Trophoblast cell (in vitro differentiated cells and primary cell): Measurements from ENCODE around the gene SSH2.

Experiments
- DNase-seq, 2 donors: peaks; one replicate each; pipeline ENCODE4 v3.0.0-alpha.2; 2016
- H2AFZ ChIP-seq: 2 replicates; pipeline ENCODE4 v1.6.1; 2013; ENCODE audit warnings: low read length, moderate library complexity, mild to moderate bottlenecking; ENCODE audit not compliant: insufficient read depth, poor library complexity
- H2AK5ac ChIP-seq: 2 replicates; pipeline ENCODE4 v1.6.1; 2013; ENCODE audit warnings: mild to moderate bottlenecking, low read length
- H2BK120ac ChIP-seq: 2 replicates; pipeline ENCODE4 v1.6.1; 2013; ENCODE audit warnings: low read length, mild to moderate bottlenecking, moderate library complexity; ENCODE audit not compliant: insufficient read depth, poor library complexity
- H2BK12ac ChIP-seq: 2 replicates; pipeline ENCODE4 v1.6.1; 2013; ENCODE audit warnings: mild to moderate bottlenecking, low read length, moderate library complexity
- H2BK5ac ChIP-seq: 2 replicates; pipeline ENCODE4 v1.6.1; 2013; ENCODE audit warnings: low read length, low read depth, moderate library complexity, mild to moderate bottlenecking; ENCODE audit not compliant: poor library complexity
- H3K14ac ChIP-seq: 2 replicates; pipeline ENCODE4 v1.6.1; 2013; ENCODE audit warnings: mild to moderate bottlenecking, low read length
- H3K18ac ChIP-seq: 2 replicates; pipeline ENCODE4 v1.6.1; 2013; ENCODE audit warnings: mild to moderate bottlenecking, low read length
- H3K23ac ChIP-seq: 2 replicates; pipeline ENCODE4 v1.6.1; 2013; ENCODE audit warnings: low read length
- H3K27ac ChIP-seq: 2 replicates; pipeline ENCODE4 v1.5.1; 2013; ENCODE audit warnings: low read depth, mild to moderate bottlenecking, inconsistent platforms, low read length, moderate library complexity
- H3K27me3 ChIP-seq: 2 replicates; pipeline ENCODE4 v1.6.1; 2013; ENCODE audit warnings: inconsistent platforms, mild to moderate bottlenecking, low read length, moderate library complexity; ENCODE audit not compliant: insufficient read depth
- H3K36me3 ChIP-seq, 2 experiments: 1 replicate in 1 of 2; 2 replicates in 1 of 2; pipeline ENCODE4 v1.6.1; 2013; ENCODE audit warnings: low read length in 2 of 2, mild to moderate bottlenecking in 2 of 2, moderate library complexity in 1 of 2; ENCODE audit not compliant: insufficient read depth in 2 of 2, control insufficient read depth in 1 of 2
- H3K4ac ChIP-seq: 2 replicates; pipeline ENCODE4 v1.6.1; 2013; ENCODE audit warnings: low read depth, mild to moderate bottlenecking, low read length, moderate library complexity
- H3K4me1 ChIP-seq, 2 experiments: 1 replicate in 1 of 2; 2 replicates in 1 of 2; pipeline ENCODE4 v1.6.1; 2013; ENCODE audit warnings: low read length in 2 of 2, mild to moderate bottlenecking in 2 of 2, moderate library complexity in 1 of 2; ENCODE audit not compliant: insufficient read depth in 2 of 2, control insufficient read depth in 1 of 2
- H3K4me2 ChIP-seq: 2 replicates; pipeline ENCODE4 v1.6.1; 2013; ENCODE audit warnings: inconsistent platforms, mild to moderate bottlenecking, low read length, moderate library complexity
- H3K4me3 ChIP-seq: 2 replicates; pipeline ENCODE4 v1.5.1; 2013; ENCODE audit warnings: mild to moderate bottlenecking, low read depth, low read length, inconsistent platforms
- H3K79me1 ChIP-seq: one replicate; pipeline ENCODE4 v1.6.1; 2013; ENCODE audit warnings: low read length
- H3K79me2 ChIP-seq: 2 replicates; pipeline ENCODE4 v1.6.1; 2013; ENCODE audit warnings: low read length, mild to moderate bottlenecking; ENCODE audit not compliant: control insufficient read depth, insufficient read depth, poor library complexity
- H3K9ac ChIP-seq: 2 replicates; pipeline ENCODE4 v1.6.1; 2013; ENCODE audit warnings: mild to moderate bottlenecking, low read length
- H3K9me3 ChIP-seq: 2 replicates; pipeline ENCODE4 v1.6.1; 2013; ENCODE audit warnings: low read depth, mild to moderate bottlenecking, control low read depth, inconsistent platforms, low read length; ENCODE audit not compliant: insufficient read depth
- H4K12ac ChIP-seq: 2 replicates; pipeline ENCODE4 v1.6.1; 2013; ENCODE audit warnings: low read depth, mild to moderate bottlenecking, low read length, moderate library complexity
- H4K8ac ChIP-seq: 2 replicates; pipeline ENCODE4 v1.6.1; 2013; ENCODE audit warnings: low read depth, mild to moderate bottlenecking, low read length, moderate library complexity
- H4K91ac ChIP-seq: one replicate; pipeline ENCODE4 v1.6.1; 2013; ENCODE audit warnings: low read depth, mild to moderate bottlenecking, low read length, moderate library complexity
- WGBS: extraction: QIAGEN DNeasy Blood & Tissue Kit; methylation state at CpG from one replicate; pipeline ENCODE4 v1.1.7; 2013; ENCODE audit warnings: missing lambda C conversion rate; ENCODE audit not compliant: insufficient read length, insufficient coverage; ENCODE audit errors: extremely low coverage; 5-methylcytosine and 5-hydroxymethylcytosine counted together

Gene SSH2

GRCh38 chr17:29615492-29616299 is 314.3 kb downstream of the SSH2 start:
- H3K27me3 ChIP-seq = peaks cover 16% of the 10 kb centered on the region
- no peak overlapping the region for H2BK5ac ChIP-seq

GRCh38 chr17:29615048-29615385 is 315.0 kb downstream of the SSH2 start:
- Histone ChIP-seq H3K9ac (no peak overlapping the region), H3K4ac (no peak overlapping the region), H3K79me2 (no peaks in the 10 kb centered on the region), H3K4me3 (no peak overlapping the region), H2AK5ac (no peak overlapping the region), H3K27me3 (peaks cover 16% of the 10 kb centered on the region), H2BK5ac (no peak overlapping the region), H3K4me2 (peak overlapping the region; percentile 77), H4K8ac (no peak overlapping the region), H3K18ac (no peak overlapping the region), H3K36me3 (no peaks in the 10 kb centered on the region), H2AFZ (no peak overlapping the region), H3K9me3 (peaks cover 16% of the 10 kb centered on the region), H4K12ac (no peak overlapping the region), H3K27ac (no peak overlapping the region), H3K79me1 (peaks cover 7% of the 10 kb centered on the region), H2BK120ac (no peak overlapping the region), H3K23ac (no peak overlapping the region), H3K4me1 (peaks cover 23 to 39% of the 10 kb centered on the region in 2 experiments), H4K91ac (no peak overlapping the region), H3K14ac (no peak overlapping the region), H2BK12ac (no peak overlapping the region)
- DNase-seq = peak in 1 of 2 donors; percentile 62
- no CpG with 5 or more reads among the region's 15 CpGs for WGBS

More at GRCh38 chr17:29615492-29616299, 314.3 kb downstream of the SSH2 start:
- Histone ChIP-seq H3K9me3 (peaks cover 16% of the 10 kb centered on the region), H3K4ac (no peak overlapping the region), H2BK12ac (no peak overlapping the region), H3K79me1 (peaks cover 8% of the 10 kb centered on the region), H3K23ac (no peak overlapping the region), H2AK5ac (no peak overlapping the region), H3K36me3 (no peaks in the 10 kb centered on the region), H3K4me1 (peaks cover 30 to 46% of the 10 kb centered on the region in 2 experiments), H2BK120ac (no peak overlapping the region), H3K18ac (no peak overlapping the region), H3K14ac (no peak overlapping the region), H4K91ac (no peak overlapping the region), H4K8ac (no peak overlapping the region), H3K4me3 (peak overlapping the region; percentile 48), H3K4me2 (peak overlapping the region; percentile 77), H3K79me2 (no peaks in the 10 kb centered on the region), H4K12ac (no peak overlapping the region), H3K27ac (no peak overlapping the region), H2AFZ (no peak overlapping the region), H3K9ac (no peak overlapping the region)
- no CpG with 5 or more reads among the region's 74 CpGs for WGBS
- peak; percentile 94 to 95 for DNase-seq

GRCh38 chr17:29614349-29615047 is 315.5 kb downstream of the SSH2 start:
- H3K79me2 ChIP-seq = no peaks in the 10 kb centered on the region
- H3K9me3 ChIP-seq = peaks cover 16% of the 10 kb centered on the region
- no peak overlapping the region for H2BK5ac ChIP-seq
- no peak overlapping the region for H4K12ac ChIP-seq
- no peak overlapping the region for H2BK12ac ChIP-seq
- no peak overlapping the region for H4K91ac ChIP-seq
- H3K9ac ChIP-seq = no peak overlapping the region
- H2AK5ac ChIP-seq = no peak overlapping the region
- no peak overlapping the region for H3K14ac ChIP-seq
- DNase-seq = peak in 1 of 2 donors; percentile 43
- peaks cover 6% of the 10 kb centered on the region for H3K79me1 ChIP-seq
- no peak overlapping the region for H3K23ac ChIP-seq
- no CpG with 5 or more reads among the region's 16 CpGs for WGBS
- no peak overlapping the region for H2AFZ ChIP-seq
- H3K4me2 ChIP-seq = no peak overlapping the region
- H3K4me1 ChIP-seq = peaks cover 21 to 34% of the 10 kb centered on the region in 2 experiments
- H3K18ac ChIP-seq = no peak overlapping the region
- no peak overlapping the region for H2BK120ac ChIP-seq
- H3K4ac ChIP-seq = no peak overlapping the region
- no peak overlapping the region for H3K27ac ChIP-seq
- H4K8ac ChIP-seq = no peak overlapping the region
- no peak overlapping the region for H3K4me3 ChIP-seq
- H3K27me3 ChIP-seq = peaks cover 16% of the 10 kb centered on the region
- no peaks in the 10 kb centered on the region for H3K36me3 ChIP-seq

GRCh38 chr17:29613856-29614255 is 316.2 kb downstream of the SSH2 start:
- Histone ChIP-seq H3K9ac (no peak overlapping the region), H4K8ac (no peak overlapping the region), H3K18ac (no peak overlapping the region), H2BK5ac (no peak overlapping the region), H3K27me3 (peaks cover 16% of the 10 kb centered on the region), H3K27ac (no peak overlapping the region), H3K4me2 (peak overlapping the region; percentile 66), H3K14ac (peak overlapping the region; percentile 36), H3K4me3 (peak overlapping the region; percentile 57), H2AFZ (peak overlapping the region; percentile 39), H2BK12ac (no peak overlapping the region), H3K9me3 (peaks cover 16% of the 10 kb centered on the region), H3K4ac (no peak overlapping the region), H2BK120ac (no peak overlapping the region), H3K79me2 (no peaks in the 10 kb centered on the region), H3K4me1 (peaks cover 21 to 30% of the 10 kb centered on the region in 2 experiments), H2AK5ac (no peak overlapping the region), H3K79me1 (peaks cover 6% of the 10 kb centered on the region), H3K36me3 (no peaks in the 10 kb centered on the region), H3K23ac (no peak overlapping the region), H4K12ac (no peak overlapping the region), H4K91ac (no peak overlapping the region)
- no peak for DNase-seq
- no CpG with 5 or more reads among the region's 13 CpGs for WGBS
